HG03442 (cell line): Measurements from ENCODE around the gene MAG.

ENCODE experiments used
- ATAC-seq: cut with Tn5 transposase; IDR thresholded peaks from one replicate; pipeline ENCODE4 v1.9.1; 2021; ENCODE audit warnings: mild to moderate bottlenecking, moderate library complexity; ENCODE audit not compliant: unreplicated experiment

Gene MAG

DNA sequence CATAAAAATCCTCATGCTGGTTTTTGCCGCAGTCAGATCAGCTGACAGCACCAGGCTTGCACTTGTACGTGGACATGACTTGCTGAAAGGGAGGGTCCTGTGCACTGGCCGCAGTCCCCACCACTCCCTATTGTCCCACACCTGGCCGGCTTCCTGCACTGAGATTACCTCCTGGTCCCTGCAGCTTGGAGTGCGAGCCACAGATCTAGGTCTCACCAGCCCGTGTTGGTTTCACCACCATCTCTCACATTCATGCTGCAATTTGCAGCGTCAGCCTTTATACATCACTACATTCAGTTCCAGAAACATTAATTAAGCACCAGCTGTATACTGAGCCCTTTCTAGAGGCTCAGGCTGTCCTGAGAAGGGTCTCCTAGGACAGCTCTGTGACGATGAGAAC lies 22.1 kb downstream of the MAG start:
- ATAC-seq = no peak

DNA sequence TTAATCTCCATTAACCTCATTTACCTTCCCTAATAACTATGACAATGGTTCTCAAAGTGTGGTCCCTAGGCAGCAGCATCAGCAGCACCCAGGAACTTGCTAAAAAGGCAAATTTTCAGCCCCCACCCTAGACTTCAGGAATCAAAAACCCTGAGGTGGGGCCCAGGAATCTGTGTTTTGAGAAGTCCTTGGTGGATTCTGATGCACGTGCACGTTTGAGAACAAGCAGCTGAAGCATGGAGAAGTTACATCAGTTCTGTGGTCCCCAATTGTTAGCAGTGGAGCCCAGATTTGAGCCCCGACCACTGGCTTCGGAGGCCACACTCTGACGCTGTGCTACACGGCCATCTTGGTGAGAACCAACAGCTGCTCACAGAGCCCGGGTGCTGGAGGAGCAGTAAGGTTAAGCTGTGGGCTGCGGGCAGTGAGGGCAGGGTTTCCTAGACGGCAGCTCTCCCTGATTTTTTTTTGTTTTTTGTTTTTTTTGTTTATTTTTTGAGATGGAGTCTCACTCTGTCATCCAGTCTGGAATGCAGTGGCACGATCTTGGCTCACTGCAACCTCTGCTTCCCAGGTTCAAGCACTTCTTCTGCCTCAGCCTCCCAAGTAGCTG lies 23.0 kb downstream of the MAG start:
- no peak for ATAC-seq

DNA sequence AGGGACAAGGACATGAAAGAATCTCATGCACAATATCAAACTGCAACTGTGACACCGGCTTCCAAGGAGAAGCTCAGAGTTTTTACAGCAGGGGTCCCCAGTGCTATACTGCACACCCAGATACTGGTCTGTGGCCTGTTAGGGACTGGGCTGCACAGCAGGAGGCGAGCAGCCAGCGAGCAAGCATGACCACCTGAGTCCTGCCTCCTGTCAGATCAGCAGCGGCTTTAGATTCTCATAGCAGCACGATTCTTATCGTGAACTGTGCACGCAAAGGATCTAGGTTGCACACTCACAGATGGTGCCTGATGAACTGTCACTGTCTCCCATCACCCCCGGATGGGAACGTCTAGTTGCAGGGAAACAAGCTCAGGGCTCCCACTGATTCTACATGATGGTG lies 23.9 kb downstream of the MAG start:
- no peak for ATAC-seq

DNA sequence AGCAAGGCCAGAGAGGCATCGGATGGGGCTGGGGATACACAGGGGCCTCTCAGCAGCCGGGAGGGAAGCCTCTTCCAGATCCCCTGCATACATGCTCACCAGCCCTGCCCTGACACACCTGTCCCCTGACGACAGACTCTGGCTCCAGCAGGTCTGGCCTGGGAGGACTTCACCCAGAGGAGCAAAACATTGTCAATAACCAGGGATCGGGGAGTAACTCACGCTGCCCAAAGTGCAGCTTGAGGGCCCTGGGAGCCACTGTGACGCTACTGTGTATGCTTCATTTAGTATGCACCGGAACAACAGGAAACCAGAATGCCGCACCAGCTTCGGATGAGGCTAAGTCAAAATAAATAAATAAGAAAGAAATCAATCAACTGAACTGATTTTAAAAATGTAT lies 24.6 kb downstream of the MAG start:
- no peak for ATAC-seq

DNA sequence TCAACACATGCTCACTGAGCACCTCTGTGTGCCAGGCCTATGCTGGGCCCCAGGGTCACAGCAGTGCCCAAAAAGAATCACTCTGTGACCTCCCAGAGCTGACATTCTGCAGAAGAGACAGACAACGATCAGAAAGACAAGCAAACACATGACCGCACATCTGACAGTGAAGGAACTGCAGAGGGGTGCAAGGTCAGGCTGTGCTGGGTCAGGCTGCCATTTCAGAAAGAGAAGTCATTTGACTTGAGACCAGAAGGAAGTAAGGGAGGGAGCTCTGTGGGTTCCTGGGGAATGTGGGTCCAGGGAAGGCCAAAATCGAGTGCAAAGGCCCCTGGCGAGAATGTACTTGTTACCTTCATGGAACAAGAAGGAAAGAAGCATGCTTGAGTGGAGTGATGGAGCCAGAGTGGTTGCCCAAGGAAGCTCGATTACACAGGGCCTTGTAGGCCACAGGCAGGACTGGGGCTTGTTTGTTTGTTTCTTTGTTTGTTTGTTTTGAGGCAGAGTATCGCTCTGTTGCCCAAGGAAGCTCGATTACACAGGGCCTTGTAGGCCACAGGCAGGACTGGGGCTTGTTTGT lies 25.6 kb downstream of the MAG start:
- no peak for ATAC-seq

DNA sequence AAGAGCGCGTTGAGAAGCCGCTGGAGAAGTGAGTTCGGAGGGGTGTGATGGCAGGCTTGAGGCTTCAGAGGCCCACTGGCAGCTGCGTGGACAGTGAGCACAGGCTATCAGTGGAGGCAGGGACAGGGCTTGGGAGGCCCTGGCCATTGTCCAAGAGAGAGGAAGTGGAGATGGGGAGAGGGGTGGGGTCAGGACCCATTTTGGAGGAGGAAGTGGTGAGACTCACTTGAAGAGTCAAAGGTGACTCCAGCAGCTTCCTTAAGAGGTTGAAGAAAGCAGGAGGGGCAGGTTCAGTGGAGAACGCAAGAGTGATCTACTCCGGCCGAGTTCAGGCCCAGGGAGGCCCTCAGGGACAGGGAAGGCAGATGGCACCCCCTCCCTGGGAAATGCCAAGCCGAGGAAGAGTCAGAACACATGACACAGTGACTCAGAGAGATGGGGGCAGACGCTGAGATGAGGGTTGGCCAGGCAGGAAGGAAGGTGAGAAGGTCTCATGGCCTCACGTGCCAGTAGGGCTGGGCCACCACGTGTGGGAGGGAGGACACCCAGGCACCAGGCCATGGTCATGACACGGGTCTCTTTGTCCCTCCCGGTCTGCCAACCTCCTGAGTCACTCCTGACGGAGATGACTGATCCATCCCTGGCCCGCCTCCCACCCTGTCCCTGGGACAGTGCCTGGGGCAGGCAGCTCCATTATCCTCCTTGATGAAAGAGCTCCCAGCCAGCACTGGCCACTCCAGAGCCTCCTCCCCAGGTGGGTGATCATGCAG lies 26.9 kb downstream of the MAG start:
- no peak for ATAC-seq

DNA sequence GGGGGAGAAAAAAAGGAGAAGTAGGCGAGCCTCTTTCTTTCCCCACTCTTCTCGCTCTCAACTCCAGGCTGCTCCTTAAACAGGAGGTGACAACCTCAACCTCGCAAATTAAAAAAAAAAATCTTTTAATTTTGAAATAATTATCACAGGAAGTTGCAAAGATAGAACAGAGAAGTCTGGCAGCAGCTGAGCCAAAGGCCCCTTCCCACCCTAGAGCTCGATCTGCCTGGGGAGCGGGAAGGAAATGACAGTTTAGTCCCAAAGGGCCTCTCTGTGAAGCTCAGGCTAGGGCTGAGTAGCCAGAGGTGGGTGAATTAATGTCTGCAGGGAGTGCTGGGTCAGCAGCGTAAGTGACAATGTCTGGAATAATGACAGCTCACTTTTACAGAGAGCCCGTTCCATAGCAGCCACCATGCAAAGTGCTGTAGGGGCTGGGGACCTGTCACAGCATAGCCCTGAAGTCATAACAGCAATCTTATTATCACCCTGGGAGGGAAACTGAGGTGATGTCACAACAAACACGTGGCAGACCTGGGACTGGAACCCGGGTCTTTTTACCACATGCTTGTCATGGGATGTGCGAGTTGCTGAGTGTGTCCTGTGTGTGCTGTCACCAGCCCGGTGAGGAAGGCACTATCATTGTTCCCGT lies 28.2 kb downstream of the MAG start:
- ATAC-seq = no peak

DNA sequence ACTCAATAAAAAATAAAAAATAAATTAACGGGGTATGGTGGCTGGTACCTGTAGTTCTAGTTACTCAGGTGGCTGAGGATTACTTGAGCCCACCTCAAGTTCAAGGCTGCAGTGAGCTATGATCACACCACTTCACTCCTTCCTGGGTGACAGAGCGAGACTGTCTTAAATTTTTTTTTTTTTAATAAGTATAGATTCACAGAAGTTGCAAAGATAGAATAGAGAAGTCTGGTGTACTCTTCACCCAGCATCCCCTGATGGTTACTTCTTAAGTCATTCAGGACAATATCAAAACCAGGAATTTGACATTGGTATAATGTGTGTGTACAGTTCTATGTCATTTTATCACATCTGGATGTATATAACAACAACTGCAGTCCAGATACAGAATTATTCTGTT lies 29.3 kb downstream of the MAG start:
- no peak for ATAC-seq

DNA sequence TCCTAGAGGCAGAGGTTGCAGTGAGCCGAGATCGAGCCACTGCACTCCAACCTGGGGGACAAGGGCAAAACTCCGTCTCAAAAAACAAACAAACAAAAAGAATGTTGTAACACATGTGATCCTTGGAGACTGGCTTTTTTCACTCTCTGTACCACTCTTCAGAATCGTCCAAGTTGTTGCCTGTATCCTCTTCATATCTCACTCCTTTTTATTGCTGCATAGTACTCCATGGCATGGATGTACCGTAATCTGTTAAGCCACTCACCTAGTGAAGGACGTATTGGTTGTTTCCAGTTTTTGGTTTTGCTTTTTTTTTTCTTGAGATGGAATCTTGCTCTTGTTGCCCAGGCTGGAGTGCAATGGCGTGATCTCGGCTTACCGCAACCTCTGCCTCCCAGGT lies 30.1 kb downstream of the MAG start:
- no peak for ATAC-seq

DNA sequence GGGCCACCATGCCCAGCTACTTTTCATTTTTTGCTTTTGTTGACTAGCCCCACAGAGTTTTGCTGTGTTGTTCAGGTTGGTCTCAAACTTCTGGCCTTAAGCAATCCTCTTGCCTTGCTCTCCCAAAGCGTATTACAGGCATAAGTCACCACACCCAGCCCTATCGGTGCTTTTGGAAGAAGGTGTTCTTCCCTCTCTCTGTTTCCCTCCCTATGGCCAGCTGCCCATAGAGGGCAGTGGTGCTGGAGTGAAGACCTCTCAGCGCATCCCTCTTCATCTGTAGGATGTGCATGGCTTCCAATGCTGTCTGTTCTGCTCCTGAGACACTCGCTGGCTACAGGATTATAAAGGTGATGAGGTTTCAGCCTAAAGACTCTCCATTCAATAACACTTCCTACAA lies 35.7 kb downstream of the MAG start:
- ATAC-seq = no peak

DNA sequence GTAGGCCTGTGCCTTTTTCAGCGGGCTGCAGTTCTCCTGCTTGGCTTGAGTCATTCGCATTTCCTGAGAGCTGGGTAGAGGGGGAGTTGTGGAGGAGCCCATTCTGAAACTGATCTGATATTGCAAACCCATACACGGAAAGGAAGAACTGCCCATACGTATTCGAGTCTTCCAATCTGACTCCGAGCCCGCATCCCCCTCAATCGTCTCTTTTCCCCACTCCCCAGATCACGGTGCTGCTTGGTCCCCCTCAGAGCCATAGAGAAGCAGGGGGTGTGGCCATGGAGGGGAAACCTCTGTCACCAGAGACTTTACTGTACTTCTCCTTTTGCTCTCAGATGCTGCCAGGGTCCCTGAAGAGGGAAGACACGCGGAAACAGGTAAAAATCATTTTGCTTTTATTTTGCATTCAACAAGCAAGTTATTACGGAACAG lies 36.9 kb downstream of the MAG start, which contains the start of gene CD22:
Gene CD22, plus strand, starts transcription at position 337 of the 435 bp plus-strand sequence. CDS start 2,854 bp downstream, outside the sequence.
- ATAC-seq = no peak

DNA sequence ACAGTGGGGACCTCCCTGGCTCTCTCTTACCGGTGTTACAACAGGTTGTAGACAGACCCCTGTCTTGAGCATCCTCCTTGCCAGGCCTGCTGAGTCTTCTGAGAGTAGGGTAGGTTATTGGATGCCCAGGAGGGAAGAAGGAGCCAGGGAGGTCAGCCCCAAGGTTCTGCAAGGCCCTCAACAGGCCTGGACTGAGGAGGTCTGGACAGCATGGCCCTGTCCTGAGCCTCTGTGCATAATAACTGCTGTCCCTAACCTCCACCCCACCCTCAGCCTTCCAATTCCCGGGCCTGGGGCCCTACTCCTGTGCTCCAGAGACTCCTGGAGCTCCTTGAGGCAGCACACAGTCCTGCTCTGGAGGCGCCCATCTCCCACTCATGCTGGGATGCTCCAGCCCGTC lies 37.4 kb downstream of the MAG start:
- no peak for ATAC-seq

DNA sequence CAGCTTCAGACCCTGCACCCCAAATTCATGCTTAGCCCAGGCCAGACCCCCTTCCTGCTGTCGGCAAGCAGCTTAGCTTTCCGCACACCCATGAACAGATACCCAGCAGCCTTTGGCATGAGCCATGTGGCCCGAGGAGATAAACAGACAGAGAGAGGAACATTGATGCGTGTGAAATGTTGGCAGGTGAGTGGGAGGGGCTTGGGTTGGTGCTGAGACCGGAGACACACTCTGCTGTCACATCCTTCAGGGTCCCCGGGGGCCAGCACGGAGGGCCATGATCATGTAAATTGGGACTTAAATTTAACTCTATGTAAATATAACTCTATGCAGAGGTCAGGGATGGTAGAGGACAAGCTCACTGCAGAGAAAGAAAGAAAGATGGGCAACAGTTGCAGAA lies 38.5 kb downstream of the MAG start:
- ATAC-seq = peak; percentile 45

DNA sequence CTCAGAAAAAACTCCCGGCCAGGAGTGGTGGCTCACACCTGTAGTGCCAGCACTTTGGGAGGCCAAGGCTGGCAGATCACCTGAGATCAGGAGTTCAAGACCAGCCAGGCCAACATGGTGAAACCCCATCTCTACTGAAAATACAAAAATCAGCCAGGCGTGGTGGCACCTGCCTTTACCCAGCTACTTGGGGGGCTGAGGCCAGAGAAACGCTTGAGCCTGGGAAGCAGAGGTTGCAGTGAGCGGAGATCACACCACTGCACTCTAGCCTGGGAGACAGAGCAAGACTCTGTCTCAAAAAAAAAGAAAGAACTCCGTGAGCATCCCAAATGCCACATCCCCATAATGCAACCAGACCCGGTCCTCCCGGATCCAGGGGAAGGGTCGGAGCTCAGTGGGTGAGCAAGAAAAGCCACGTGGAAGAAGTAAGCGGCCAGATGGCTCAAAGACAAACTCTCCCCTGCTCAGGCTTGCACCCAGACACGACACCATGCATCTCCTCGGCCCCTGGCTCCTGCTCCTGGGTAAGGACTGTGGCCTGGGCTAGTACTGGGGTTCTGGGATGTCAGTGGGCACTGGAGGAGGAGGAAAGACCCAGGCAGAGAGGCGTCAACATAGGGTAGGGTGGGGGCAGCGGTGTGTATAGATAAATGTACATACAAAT lies 39.7 kb downstream of the MAG start:
- no peak for ATAC-seq

DNA sequence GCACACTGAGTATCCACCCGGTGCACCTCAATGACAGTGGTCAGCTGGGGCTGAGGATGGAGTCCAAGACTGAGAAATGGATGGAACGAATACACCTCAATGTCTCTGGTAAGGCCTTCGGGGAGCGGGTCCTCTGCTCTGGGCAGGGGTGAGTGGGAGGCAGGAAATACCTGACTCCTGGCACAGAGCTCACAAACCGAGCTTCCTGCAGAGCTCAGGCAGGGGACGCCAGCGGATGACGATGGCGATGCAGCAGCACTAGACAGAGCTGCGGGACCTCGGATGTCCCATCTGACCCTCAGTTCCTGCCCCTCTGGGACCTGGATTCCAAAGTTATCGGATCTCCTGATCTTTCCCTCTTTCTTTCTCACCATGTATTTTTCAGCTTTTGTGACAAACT lies 40.9 kb downstream of the MAG start:
- ATAC-seq = no peak

DNA sequence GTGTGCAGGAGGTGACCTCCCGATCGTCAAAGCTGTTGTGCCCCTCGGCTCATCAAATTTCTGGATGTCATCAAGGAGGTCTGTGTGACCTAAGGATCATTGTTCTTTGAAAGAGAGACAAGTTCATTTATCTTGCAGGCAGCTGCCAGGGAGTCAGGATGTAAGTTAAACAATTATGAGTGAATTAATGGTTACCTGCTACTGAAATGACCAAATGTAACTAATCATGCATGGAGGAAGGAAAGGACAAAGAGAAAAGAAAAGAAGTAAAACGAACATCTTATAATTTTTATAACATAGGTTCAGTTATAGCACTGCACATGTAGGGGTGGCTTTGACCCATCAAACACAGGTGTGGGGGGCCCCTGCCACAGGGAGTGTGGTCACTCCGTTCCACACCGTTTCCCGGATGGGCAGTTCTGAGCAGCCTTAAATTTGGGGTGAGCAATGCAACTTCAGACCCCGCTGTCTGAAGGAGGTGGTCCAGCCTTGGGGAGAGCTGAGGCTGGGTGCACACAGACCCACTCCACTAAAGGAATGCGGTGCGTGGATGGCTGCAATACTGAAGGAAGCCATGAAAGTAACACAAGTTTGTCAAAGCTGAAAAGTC lies 42.3 kb downstream of the MAG start:
- no peak for ATAC-seq

DNA sequence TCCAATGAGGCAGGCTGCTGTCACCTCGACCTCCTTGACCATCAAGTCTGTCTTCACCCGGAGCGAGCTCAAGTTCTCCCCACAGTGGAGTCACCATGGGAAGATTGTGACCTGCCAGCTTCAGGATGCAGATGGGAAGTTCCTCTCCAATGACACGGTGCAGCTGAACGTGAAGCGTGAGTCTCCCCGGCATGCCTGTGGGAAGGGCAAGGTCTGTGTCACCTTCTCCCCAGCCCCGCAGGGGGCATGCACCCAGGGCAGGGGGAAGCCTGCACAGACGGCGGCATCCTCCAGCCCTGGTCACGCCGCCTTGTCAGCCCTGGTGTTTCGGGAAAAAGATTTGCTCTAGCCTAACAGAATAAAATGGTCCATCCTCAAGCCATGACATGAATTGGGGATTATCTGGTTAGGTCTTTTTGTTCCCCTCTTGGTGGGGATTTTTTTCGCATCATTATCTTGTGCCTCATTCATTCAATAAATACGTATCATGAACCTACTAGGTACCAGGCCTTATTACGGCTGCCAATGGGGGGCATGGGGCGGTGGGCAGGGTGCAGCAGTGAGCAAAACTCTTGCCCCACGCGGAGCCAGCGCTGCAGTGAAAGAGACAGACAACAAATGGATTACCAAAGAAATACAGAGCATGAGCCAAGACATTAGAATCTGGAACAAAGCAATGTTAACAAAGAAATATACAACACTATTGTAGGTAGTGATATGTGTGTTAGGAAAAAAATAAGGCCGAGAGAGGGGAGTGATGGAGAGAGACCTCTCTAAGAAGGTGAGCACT lies 44.4 kb downstream of the MAG start:
- no peak for ATAC-seq

DNA sequence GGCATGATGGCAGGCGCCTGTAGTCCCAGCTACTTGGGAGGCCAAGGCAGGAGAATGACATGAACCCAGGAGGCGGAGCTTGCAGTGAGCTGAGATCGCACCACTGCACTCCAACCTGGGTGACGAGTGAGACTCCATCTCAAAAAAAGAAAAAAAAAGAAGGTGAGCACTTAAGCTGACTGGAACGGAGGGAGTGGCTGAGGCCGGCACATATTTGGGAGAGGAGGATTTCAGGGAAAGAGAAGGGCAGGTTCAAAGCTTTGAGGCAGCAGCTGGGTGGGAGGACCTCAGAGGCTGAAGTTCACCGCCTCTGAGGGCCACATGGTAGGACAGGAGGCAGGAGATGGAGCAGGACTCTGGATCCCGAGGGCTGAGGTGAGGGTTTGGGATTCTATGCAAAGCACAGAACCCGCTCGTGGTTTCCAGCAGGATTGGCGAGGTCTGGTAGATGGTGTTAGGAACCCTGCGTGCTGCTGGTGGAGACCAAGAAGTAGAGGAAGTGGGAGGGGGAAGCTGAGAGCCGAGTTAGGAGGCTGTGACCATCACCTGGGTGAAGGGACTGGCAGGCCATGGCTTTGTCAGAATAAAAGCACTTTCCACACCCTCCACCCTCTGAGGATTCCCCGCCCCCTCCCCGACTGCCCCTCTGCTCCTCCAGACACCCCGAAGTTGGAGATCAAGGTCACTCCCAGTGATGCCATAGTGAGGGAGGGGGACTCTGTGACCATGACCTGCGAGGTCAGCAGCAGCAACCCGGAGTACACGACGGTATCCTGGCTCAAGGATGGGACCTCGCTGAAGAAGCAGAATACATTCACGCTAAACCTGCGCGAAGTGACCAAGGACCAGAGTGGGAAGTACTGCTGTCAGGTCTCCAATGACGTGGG lies 45.4 kb downstream of the MAG start:
- no peak for ATAC-seq

DNA sequence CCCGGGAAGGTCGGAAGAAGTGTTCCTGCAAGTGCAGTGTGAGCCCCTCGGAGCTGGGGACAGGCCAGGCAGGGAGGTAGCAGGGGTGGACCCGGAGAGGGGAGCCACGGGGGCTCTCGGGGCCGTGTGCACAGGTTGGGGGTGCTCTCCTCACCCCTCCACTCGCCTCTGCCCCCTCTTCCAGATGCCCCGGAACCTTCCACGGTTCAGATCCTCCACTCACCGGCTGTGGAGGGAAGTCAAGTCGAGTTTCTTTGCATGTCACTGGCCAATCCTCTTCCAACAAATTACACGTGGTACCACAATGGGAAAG lies 46.0 kb downstream of the MAG start:
- ATAC-seq = no peak
